HepG2 (cell line): ENCODE data around the gene NECTIN2. TPM values are rescaled to one million over a fixed set of nuclear protein-coding genes. Genes with fewer than 3 reads are reported as not detected.

Experiments used
- CBFB ChIP-seq: sonication (generic); formaldehyde crosslinking; IDR thresholded peaks from 2 replicates; pipeline ENCODE4 v1.4.0; 2020; ENCODE audit warnings: missing genetic modification reagents
- CEBPB ChIP-seq: IDR thresholded peaks from 2 replicates; pipeline ENCODE4 v1.6.1; 2011; ENCODE audit warnings: low read depth, low read length, improper control_type of control experiment, borderline replicate concordance
- FOXK2 ChIP-seq: fragments of 450-650 bp; IDR thresholded peaks from 2 replicates; pipeline ENCODE4 v1.6.1; 2016
- FOXP4 ChIP-seq: sonication (generic); formaldehyde crosslinking; IDR thresholded peaks from 2 replicates; pipeline ENCODE4 v1.4.0; 2020; ENCODE audit warnings: missing genetic modification reagents
- GMEB1 ChIP-seq: sonication (generic); formaldehyde crosslinking; IDR thresholded peaks from 2 replicates; pipeline ENCODE4 v1.5.1; 2020; ENCODE audit warnings: missing genetic modification reagents, mild to moderate bottlenecking, borderline replicate concordance
- GPN1 ChIP-seq: sonication (generic); formaldehyde crosslinking; IDR thresholded peaks from 2 replicates; pipeline ENCODE4 v1.5.1; 2020; ENCODE audit warnings: missing genetic modification reagents, borderline replicate concordance
- HIVEP1 ChIP-seq: sonication (generic); formaldehyde crosslinking; IDR thresholded peaks from 2 replicates; pipeline ENCODE4 v1.4.0; 2020; ENCODE audit warnings: mild to moderate bottlenecking, missing genetic modification reagents
- KLF9 ChIP-seq: IDR thresholded peaks from 2 replicates; pipeline ENCODE4 v1.6.1; 2016; ENCODE audit warnings: low read depth
- MAFG ChIP-seq: sonication (generic); formaldehyde crosslinking; IDR thresholded peaks from 2 replicates; pipeline ENCODE4 v1.5.1; 2020; ENCODE audit warnings: mild to moderate bottlenecking, missing genetic modification reagents
- MEF2D ChIP-seq: sonication (generic); formaldehyde crosslinking; IDR thresholded peaks from 2 replicates; pipeline ENCODE4 v1.5.1; 2020; ENCODE audit warnings: mild to moderate bottlenecking, missing genetic modification reagents
- POLR2AphosphoS2 ChIP-seq: IDR thresholded peaks from 2 replicates; pipeline ENCODE4 v1.6.1; 2011; ENCODE audit warnings: low read depth, low read length, improper control_type of control experiment
- RBM22 ChIP-seq: fragments of 200-400 bp; formaldehyde crosslinking; optimal IDR thresholded peaks from 2 replicates; pipeline ENCODE3; 2017; ENCODE audit warnings: mild to moderate bottlenecking, low read length, moderate library complexity
- SKI ChIP-seq: fragments of 450-650 bp; IDR thresholded peaks from one replicate; pipeline ENCODE4 v1.6.1; 2018; ENCODE audit warnings: mild to moderate bottlenecking; ENCODE audit not compliant: partially characterized antibody
- SRSF9 ChIP-seq: fragments of 200-400 bp; formaldehyde crosslinking; IDR thresholded peaks from 2 replicates; pipeline ENCODE4 v1.6.1; 2018; ENCODE audit warnings: borderline replicate concordance, mild to moderate bottlenecking, low read depth, low read length; ENCODE audit not compliant: insufficient read depth, poor library complexity, severe bottlenecking
- TAF15 ChIP-seq: fragments of 200-400 bp; formaldehyde crosslinking; IDR thresholded peaks from one replicate; pipeline ENCODE4 v1.6.1; 2018; ENCODE audit warnings: mild to moderate bottlenecking, low read depth, low read length; ENCODE audit not compliant: poor library complexity, severe bottlenecking
- THAP9 ChIP-seq: sonication (generic); formaldehyde crosslinking; IDR thresholded peaks from 2 replicates; pipeline ENCODE4; 2020; ENCODE audit warnings: missing genetic modification reagents, mild to moderate bottlenecking, borderline replicate concordance
- ZBTB3 ChIP-seq: sonication (generic); formaldehyde crosslinking; IDR thresholded peaks from 2 replicates; pipeline ENCODE4 v1.4.0; 2020; ENCODE audit warnings: low read depth, mild to moderate bottlenecking, moderate library complexity, missing genetic modification reagents, borderline replicate concordance
- ZBTB7A ChIP-seq: sonication (generic); formaldehyde crosslinking; IDR thresholded peaks from 2 replicates; pipeline ENCODE4 v1.8.0; 2022; ENCODE audit warnings: mild to moderate bottlenecking, missing genetic modification reagents
- ZBTB7B ChIP-seq: sonication (generic); formaldehyde crosslinking; IDR thresholded peaks from 2 replicates; pipeline ENCODE4 v1.4.0; 2020; ENCODE audit warnings: missing genetic modification reagents
- ZNF263 ChIP-seq: sonication (generic); formaldehyde crosslinking; IDR thresholded peaks from 2 replicates; pipeline ENCODE4 v1.4.0; 2020; ENCODE audit warnings: missing genetic modification reagents
- ZNF510 ChIP-seq: sonication (generic); formaldehyde crosslinking; IDR thresholded peaks from 2 replicates; pipeline ENCODE4 v1.4.0; 2020; ENCODE audit warnings: low read depth, mild to moderate bottlenecking, missing genetic modification reagents
- ZNF607 ChIP-seq: sonication (generic); formaldehyde crosslinking; IDR thresholded peaks from 2 replicates; pipeline ENCODE4 v1.5.1; 2020; ENCODE audit warnings: missing genetic modification reagents, mild to moderate bottlenecking, borderline replicate concordance
- ZNF766 ChIP-seq: sonication (generic); formaldehyde crosslinking; IDR thresholded peaks from 2 replicates; pipeline ENCODE4 v1.5.0; 2020; ENCODE audit warnings: missing genetic modification reagents, borderline replicate concordance
- ZNF879 ChIP-seq: sonication (generic); formaldehyde crosslinking; IDR thresholded peaks from 2 replicates; pipeline ENCODE4 v1.8.1; 2023; ENCODE audit warnings: missing genetic modification reagents
- polyA plus RNA-seq, 8 experiments: library from polyadenylated mRNA; depleted of rRNA in 3 of 8; stranded (reverse) in 7 of 8; unstranded in 1 of 8; fragments of >200 nt; fragmentation: Illumina TruSeq in 4 of 8; extraction: Trizol in 4 of 8; gene quantifications; 2 replicates each; pipeline versions ENCODE4 v1.2.1 to v1.2.3, GENCODE V29; 2011 to 2016; ENCODE audit warnings: low read depth in 4 of 8, missing spikeins in 1 of 8, mixed read lengths in 1 of 8; ENCODE audit not compliant: insufficient read depth in 1 of 8
- total RNA-seq, 5 experiments: library from RNA; depleted of rRNA; stranded (reverse); fragments of >200 nt; fragmentation: Illumina TruSeq; extraction: Trizol; gene quantifications; 2 replicates each; pipeline ENCODE4 v1.2.3, GENCODE V29; 2016; ENCODE audit warnings: low read depth in 1 of 5
- TF ChIP-seq, protein P1 (sequence below): sonication (generic); formaldehyde crosslinking; IDR thresholded peaks from 2 replicates; pipeline ENCODE4 v1.8.1; 2022; ENCODE audit warnings: mild to moderate bottlenecking, missing genetic modification reagents

The NECTIN2 gene
- total and polyA plus RNA-seq, 2 of the 13 experiments (the other 11 are each of a cell fraction or from before 2014, with no cell fraction given): 75.4 to 114 TPM

DNA sequence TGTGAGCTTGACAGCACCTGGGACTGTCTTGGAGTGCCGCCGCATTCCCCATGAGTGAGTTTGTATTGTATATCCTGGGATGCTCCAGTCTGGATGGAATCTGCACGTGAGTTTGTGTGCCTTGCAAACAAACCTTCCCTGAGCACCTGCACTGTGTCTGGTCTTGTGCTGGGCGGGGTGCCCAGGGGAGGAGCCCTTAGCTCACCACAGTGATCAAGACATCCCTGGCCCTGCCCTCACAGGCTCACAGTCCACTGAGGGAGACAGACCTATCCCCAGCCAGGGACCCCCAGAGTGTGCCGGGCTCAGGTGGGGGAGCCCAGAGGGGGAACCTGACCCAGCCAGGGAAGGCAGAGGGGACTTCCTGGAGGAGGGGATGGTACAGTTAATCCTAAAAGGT lies 38.9 kb upstream of the NECTIN2 start (continued):
- TF ChIP-seq FOXP4: peak; percentile 82; the same call in 1 of the 2 replicates
- TF ChIP-seq KLF9: no peak
- no peak for TF ChIP-seq ZBTB7A (CRISPR knock-in tag)
- TF ChIP-seq ZNF766 (CRISPR knock-in tag): no peak
- no peak for TF ChIP-seq FOXK2
- TF ChIP-seq TAF15: no peak
- 0 out of 2 replicates have a peak, but pooled peaks have one; percentile 50 for TF ChIP-seq ZBTB3
- TF ChIP-seq ZNF510 (CRISPR knock-in tag): no peak
- no peak for TF ChIP-seq ZNF879 (CRISPR knock-in tag)
- no peak for TF ChIP-seq SRSF9
- TF ChIP-seq GPN1 (CRISPR knock-in tag): no peak
- TF ChIP-seq GMEB1: no peak
- TF ChIP-seq, protein P1, sequence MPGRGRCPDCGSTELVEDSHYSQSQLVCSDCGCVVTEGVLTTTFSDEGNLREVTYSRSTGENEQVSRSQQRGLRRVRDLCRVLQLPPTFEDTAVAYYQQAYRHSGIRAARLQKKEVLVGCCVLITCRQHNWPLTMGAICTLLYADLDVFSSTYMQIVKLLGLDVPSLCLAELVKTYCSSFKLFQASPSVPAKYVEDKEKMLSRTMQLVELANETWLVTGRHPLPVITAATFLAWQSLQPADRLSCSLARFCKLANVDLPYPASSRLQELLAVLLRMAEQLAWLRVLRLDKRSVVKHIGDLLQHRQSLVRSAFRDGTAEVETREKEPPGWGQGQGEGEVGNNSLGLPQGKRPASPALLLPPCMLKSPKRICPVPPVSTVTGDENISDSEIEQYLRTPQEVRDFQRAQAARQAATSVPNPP: no peak
- peak; percentile 50; the same call in 1 of the 2 replicates for TF ChIP-seq HIVEP1
- TF ChIP-seq MEF2D (CRISPR knock-in tag): no peak
- no peak for TF ChIP-seq CEBPB
- TF ChIP-seq ZNF607 (CRISPR knock-in tag): no peak
- peak; percentile 79 for TF ChIP-seq SKI
- peak; percentile 63; the same call in 1 of the 2 replicates for TF ChIP-seq ZNF263 (CRISPR knock-in tag)
- peak; percentile 56; the same call in 1 of the 2 replicates for TF ChIP-seq CBFB (CRISPR knock-in tag)
- 0 out of 2 replicates have a peak, but pooled peaks have one; percentile 5 for TF ChIP-seq THAP9
- TF ChIP-seq ZBTB7B (CRISPR knock-in tag): peak; percentile 77
- no peak for TF ChIP-seq MAFG (CRISPR knock-in tag)
- TF ChIP-seq RBM22: no peak
- no peak for TF ChIP-seq POLR2AphosphoS2
